GM12878 (cell line): Measurements from ENCODE around the gene IRAG1.

Experiments used
- EP300 ChIP-seq, 2 experiments: fragments of 150-350 bp in 1 of 2; IDR thresholded peaks; 2 replicates each; pipeline ENCODE4 v1.6.1; 2011 to 2012; ENCODE audit warnings: low read depth in 2 of 2, low read length in 2 of 2, borderline replicate concordance in 1 of 2, improper control_type of control experiment in 1 of 2, inconsistent platforms in 1 of 2; ENCODE audit not compliant: control insufficient read depth in 1 of 2
- EZH2 ChIP-seq: IDR thresholded peaks from 2 replicates; pipeline ENCODE4 v1.6.1; 2012; ENCODE audit warnings: low read depth, mild to moderate bottlenecking, control low read depth, inconsistent platforms, low read length, borderline replicate concordance; ENCODE audit not compliant: control insufficient read depth
- FOS ChIP-seq: IDR thresholded peaks from 3 replicates; pipeline ENCODE4 v1.6.1; 2011; ENCODE audit warnings: borderline replicate concordance; ENCODE audit not compliant: insufficient read length; ENCODE audit errors: extremely low read depth
- FOXM1 ChIP-seq: IDR thresholded peaks from 2 replicates; pipeline ENCODE4 v1.6.1; 2012; ENCODE audit warnings: low read depth, mild to moderate bottlenecking, inconsistent platforms, low read length, moderate library complexity
- GABPA ChIP-seq: IDR thresholded peaks from 2 replicates; pipeline ENCODE4 v1.6.1; 2014; ENCODE audit warnings: antibody characterized with exemption, low read depth, mild to moderate bottlenecking, inconsistent platforms
- IRF4 ChIP-seq: IDR thresholded peaks from 2 replicates; pipeline ENCODE4 v1.6.1; 2011; ENCODE audit warnings: low read depth, low read length
- MYC ChIP-seq: IDR thresholded peaks from 2 replicates; pipeline ENCODE4 v1.6.1; 2011; ENCODE audit warnings: mild to moderate bottlenecking, low read length, moderate library complexity, inconsistent platforms; ENCODE audit not compliant: insufficient read depth, insufficient replicate concordance, insufficient read length, severe bottlenecking
- NRF1 ChIP-seq: conservative IDR thresholded peaks from 2 replicates; pipeline ENCODE4 v1.6.1; 2011; ENCODE audit warnings: mild to moderate bottlenecking, low read depth, low read length, improper control_type of control experiment
- RB1 ChIP-seq: fragments of 450-650 bp; formaldehyde crosslinking; IDR thresholded peaks from 2 replicates; pipeline ENCODE4 v1.6.1; 2017; ENCODE audit warnings: mild to moderate bottlenecking, borderline replicate concordance
- RFX5 ChIP-seq: IDR thresholded peaks from 2 replicates; pipeline ENCODE4 v1.6.1; 2011; ENCODE audit warnings: low read depth, low read length, improper control_type of control experiment
- SIX5 ChIP-seq: IDR thresholded peaks from 2 replicates; pipeline ENCODE4 v1.6.1; 2011; ENCODE audit warnings: mild to moderate bottlenecking, low read depth, low read length, moderate library complexity; ENCODE audit not compliant: severe bottlenecking
- SUZ12 ChIP-seq: fragments of 200-600 bp; sonication (generic); IDR thresholded peaks from one replicate; pipeline ENCODE4 v1.6.1; 2018; ENCODE audit warnings: antibody characterized with exemption, mild to moderate bottlenecking; ENCODE audit not compliant: unreplicated experiment
- USF1 ChIP-seq: IDR thresholded peaks from 2 replicates; pipeline ENCODE4 v1.6.1; 2011; ENCODE audit warnings: borderline replicate concordance, low read depth, mild to moderate bottlenecking, moderate library complexity, mixed read lengths, low read length; ENCODE audit not compliant: insufficient read depth; ENCODE audit errors: extremely low read length
- TF ChIP-seq, protein P1 (sequence below), 3 experiments: IDR thresholded peaks in 2 of 3; conservative IDR thresholded peaks in 1 of 3; 2 replicates each; pipeline ENCODE4 v1.5.1; 2011; ENCODE audit warnings: low read depth in 3 of 3, low read length in 3 of 3, mild to moderate bottlenecking in 3 of 3, control low read depth in 2 of 3, moderate library complexity in 2 of 3, inconsistent platforms in 1 of 3, mixed read lengths in 1 of 3; ENCODE audit not compliant: control insufficient read depth in 2 of 3, insufficient read depth in 1 of 3; ENCODE audit errors: extremely low read depth in 1 of 3

DNA sequence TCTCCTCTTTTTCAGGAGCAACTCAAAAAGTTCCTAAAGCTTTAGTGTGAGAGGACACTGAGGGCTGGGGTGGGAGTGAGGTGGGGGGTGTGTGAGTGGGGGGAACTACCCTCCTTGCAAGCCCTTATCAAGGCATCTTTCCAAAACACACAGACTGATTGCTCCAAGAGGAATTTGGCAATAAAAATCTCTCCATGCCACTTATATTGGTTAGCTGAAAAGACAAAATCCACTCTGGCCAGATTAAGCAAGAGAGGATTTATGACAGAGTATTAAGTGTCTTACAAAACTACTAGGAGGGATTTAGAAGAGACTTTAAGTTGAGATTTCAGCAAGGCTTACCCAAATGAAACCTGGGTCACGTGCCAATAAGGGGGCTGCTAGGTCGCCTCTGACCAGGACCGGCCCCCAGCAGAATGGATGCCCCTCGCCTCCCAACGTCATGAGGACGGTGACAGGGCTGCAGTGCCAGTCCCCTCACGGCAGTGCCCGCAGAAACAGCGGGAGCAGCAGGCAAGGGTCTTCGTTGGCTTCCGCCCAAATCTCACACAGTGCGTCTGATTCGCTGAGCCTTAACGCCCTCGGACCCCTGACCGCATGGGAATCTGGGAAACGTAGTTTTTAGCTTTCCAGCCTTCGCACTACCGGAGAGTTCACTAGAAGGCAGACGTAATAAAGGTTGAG, 35.4 kb upstream of the IRAG1 start:
- TF ChIP-seq RB1 (no peak), IRF4 (no peak), EP300 (IDR thresholded peaks at IDR 0.05; ENCODE audit: borderline replicate concordance in 1 of 2, control insufficient read depth in 1 of 2, low read depth in 2 of 2, low read length in 2 of 2) (no peak), GABPA (no peak), FOS (no peak), MYC (no peak), USF1 (no peak), SUZ12 (no peak), EZH2 (no peak), NRF1 (no peak), RFX5 (no peak), FOXM1 (no peak), SIX5 (no peak)
- TF ChIP-seq, protein P1, sequence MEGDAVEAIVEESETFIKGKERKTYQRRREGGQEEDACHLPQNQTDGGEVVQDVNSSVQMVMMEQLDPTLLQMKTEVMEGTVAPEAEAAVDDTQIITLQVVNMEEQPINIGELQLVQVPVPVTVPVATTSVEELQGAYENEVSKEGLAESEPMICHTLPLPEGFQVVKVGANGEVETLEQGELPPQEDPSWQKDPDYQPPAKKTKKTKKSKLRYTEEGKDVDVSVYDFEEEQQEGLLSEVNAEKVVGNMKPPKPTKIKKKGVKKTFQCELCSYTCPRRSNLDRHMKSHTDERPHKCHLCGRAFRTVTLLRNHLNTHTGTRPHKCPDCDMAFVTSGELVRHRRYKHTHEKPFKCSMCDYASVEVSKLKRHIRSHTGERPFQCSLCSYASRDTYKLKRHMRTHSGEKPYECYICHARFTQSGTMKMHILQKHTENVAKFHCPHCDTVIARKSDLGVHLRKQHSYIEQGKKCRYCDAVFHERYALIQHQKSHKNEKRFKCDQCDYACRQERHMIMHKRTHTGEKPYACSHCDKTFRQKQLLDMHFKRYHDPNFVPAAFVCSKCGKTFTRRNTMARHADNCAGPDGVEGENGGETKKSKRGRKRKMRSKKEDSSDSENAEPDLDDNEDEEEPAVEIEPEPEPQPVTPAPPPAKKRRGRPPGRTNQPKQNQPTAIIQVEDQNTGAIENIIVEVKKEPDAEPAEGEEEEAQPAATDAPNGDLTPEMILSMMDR (IDR thresholded peaks at IDR 0.05 in 2 of 3, conservative IDR thresholded peaks at IDR 0.05 in 1 of 3; ENCODE audit: control insufficient read depth in 2 of 3, extremely low read depth in 1 of 3, insufficient read depth in 1 of 3, low read depth in 3 of 3, low read length in 3 of 3), result no peak
